Smooth muscle cell of the brain vasculature (primary cell): ENCODE data around the gene ETAA1.
A peak's percentile ranks its signal among the peaks of the same experiment; 100 is the strongest.

Source experiments
- DNase-seq: peaks from one replicate; pipeline ENCODE4 v3.0.0-alpha.2; 2012; ENCODE audit warnings: low read depth, low spot score

The ETAA1 gene

GRCh38 chr2:67397143-67397986 is at the start of gene ETAA1:
ETAA1 (plus strand) TSS chr2:67397333; CDS start chr2:67397449, 116 bp downstream.
- DNase-seq: peak; percentile 72

- no peak for DNase-seq
Measured at GRCh38 chr2:67366832-67367412, 30.2 kb upstream of the ETAA1 start.

- DNase-seq: no peak
Measured at GRCh38 chr2:67374481-67374880, 22.7 kb upstream of the ETAA1 start.

GRCh38 chr2:67374949-67375348 is 22.2 kb upstream of the ETAA1 start:
- DNase-seq: no peak

- no peak for DNase-seq
Measured at GRCh38 chr2:67378555-67378954, 18.6 kb upstream of the ETAA1 start.

- no peak for DNase-seq
Measured at GRCh38 chr2:67379048-67379447, 18.1 kb upstream of the ETAA1 start.

- DNase-seq: no peak
Measured at GRCh38 chr2:67384123-67384822, 12.9 kb upstream of the ETAA1 start.

GRCh38 chr2:67388680-67389079 is 8.5 kb upstream of the ETAA1 start:
- DNase-seq: no peak

- DNase-seq: no peak
Measured at GRCh38 chr2:67389286-67389685, 7.8 kb upstream of the ETAA1 start.

GRCh38 chr2:67389788-67390187 is 7.3 kb upstream of the ETAA1 start:
- DNase-seq: no peak

GRCh38 chr2:67393237-67393636 is 3.9 kb upstream of the ETAA1 start:
- no peak for DNase-seq

GRCh38 chr2:67394734-67395133 is 2.4 kb upstream of the ETAA1 start:
- no peak for DNase-seq

GRCh38 chr2:67399144-67399543 is 2.0 kb downstream of the ETAA1 start:
- no peak for DNase-seq

GRCh38 chr2:67399831-67400489 is 2.8 kb downstream of the ETAA1 start:
- no peak for DNase-seq

GRCh38 chr2:67400560-67401485 is 3.7 kb downstream of the ETAA1 start:
- no peak for DNase-seq

GRCh38 chr2:67408346-67408745 is 11.2 kb downstream of the ETAA1 start:
- DNase-seq: no peak

- no peak for DNase-seq
Measured at GRCh38 chr2:67412424-67412823, 15.3 kb downstream of the ETAA1 start.

- no peak for DNase-seq
Measured at GRCh38 chr2:67414867-67415266, 17.7 kb downstream of the ETAA1 start.

GRCh38 chr2:67416136-67416535 is 19.0 kb downstream of the ETAA1 start:
- no peak for DNase-seq

- no peak for DNase-seq
Measured at GRCh38 chr2:67423489-67423888, 26.4 kb downstream of the ETAA1 start.

GRCh38 chr2:67436221-67436620 is 39.1 kb downstream of the ETAA1 start:
- no peak for DNase-seq
